Lung (tissue), 12 donors: ENCODE data around the gene EVA1C. TPM values are rescaled to one million over a fixed set of nuclear protein-coding genes. Genes with fewer than 3 reads are reported as not detected.

ENCODE experiments used
- ATAC-seq: fragments of 200-7000 bp; cut with Tn5 transposase; one replicate; pipeline ENCODE4 v1.9.1; 2020; ENCODE audit warnings: moderate number of reproducible peaks; ENCODE audit not compliant: insufficient read depth, low FRiP score
- DNase-seq, 3 donors: peaks; one replicate each; pipeline ENCODE4 v3.0.0-alpha.2; 2013 to 2017
- H3K27ac ChIP-seq, 2 donors: one replicate each; pipeline ENCODE4 v1.5.1; 2013; ENCODE audit warnings: mild to moderate bottlenecking in 2 of 2, moderate library complexity in 2 of 2, control low read depth in 1 of 2, inconsistent platforms in 1 of 2, low read depth in 1 of 2, low read length in 1 of 2
- H3K27me3 ChIP-seq, 3 donors: one replicate each; pipeline ENCODE4 v1.5.1; 2013; ENCODE audit warnings: low read length in 2 of 3; ENCODE audit not compliant: control insufficient read depth in 3 of 3, insufficient read depth in 3 of 3
- H3K36me3 ChIP-seq, 4 donors: one replicate each; pipeline ENCODE4 v1.5.1; 2013; ENCODE audit warnings: low read length in 4 of 4, mild to moderate bottlenecking in 1 of 4, moderate library complexity in 1 of 4; ENCODE audit not compliant: control insufficient read depth in 4 of 4, insufficient read depth in 4 of 4
- H3K4me1 ChIP-seq, 5 donors: one replicate each; pipeline ENCODE4 v1.5.1; 2013; ENCODE audit warnings: low read length in 5 of 5, mild to moderate bottlenecking in 2 of 5, moderate library complexity in 1 of 5; ENCODE audit not compliant: control insufficient read depth in 5 of 5, insufficient read depth in 5 of 5
- H3K4me3 ChIP-seq: one replicate; pipeline ENCODE4 v1.5.1; 2013; ENCODE audit warnings: mild to moderate bottlenecking, control low read depth, moderate library complexity
- H3K9ac ChIP-seq, 2 donors: one replicate each; pipeline ENCODE4 v1.5.1; 2013; ENCODE audit warnings: low read length in 2 of 2, control low read depth in 1 of 2; ENCODE audit not compliant: insufficient read depth in 1 of 2
- H3K9me3 ChIP-seq, 4 donors: one replicate each; pipeline ENCODE4 v1.5.1; 2013; ENCODE audit warnings: low read length in 3 of 4, mild to moderate bottlenecking in 1 of 4, moderate library complexity in 1 of 4; ENCODE audit not compliant: control insufficient read depth in 4 of 4, insufficient read depth in 3 of 4
- CTCF ChIP-seq: IDR thresholded peaks from 2 replicates; pipeline ENCODE4 v1.5.1; 2012; ENCODE audit warnings: mild to moderate bottlenecking; ENCODE audit errors: control extremely low read depth, extremely low read depth
- WGBS, 2 donors: extraction: QIAGEN DNeasy Blood & Tissue Kit; methylation state at CpG; one replicate each; pipeline ENCODE4 v1.1.7; 2013; 5-methylcytosine and 5-hydroxymethylcytosine counted together
- polyA plus RNA-seq, 2 donors: library from polyadenylated mRNA; stranded (reverse); fragments of 200-250 nt; gene quantifications; one replicate each; pipeline ENCODE4 v1.2.1, GENCODE V29; 2013
- total RNA-seq, 2 donors: library from RNA; depleted of rRNA in 1 of 2; stranded (reverse); fragments of >200 nt in 1 of 2; gene quantifications; one replicate each; pipeline ENCODE4 v1.2.1, GENCODE V29; 2014 to 2021
- donor health status: control.
- donor health status: control.
- donor health status: Bipolar disorder and iron deficiency.
- donor health status: healthy.
- donor health status: DM: yes; HTN: yes; CAD: no.

EVA1C gene
- total and polyA plus RNA-seq, 4 donors = 13.9 to 59.0 (median 48.6) TPM

GRCh38 chr21:32483293-32483595 is 70.7 kb downstream of the EVA1C start:
- WGBS, 2 donors = 54 to 75% methylated on average over 2 of the region's 2 CpGs
- H3K36me3 ChIP-seq = peaks cover 0 to 2% (median 0%) of the 10 kb centered on the region in 4 donors
- peak overlapping the region in 1 of 2 donors; percentile 26 for H3K27ac ChIP-seq
- TF ChIP-seq CTCF = no peak
- peak; percentile 58 for ATAC-seq
- H3K9ac ChIP-seq = no peak overlapping the region
- peak; percentile 62 to 86 (median 72) for DNase-seq
- H3K4me1 ChIP-seq = peaks cover 0 to 21% (median 3%) of the 10 kb centered on the region in 5 donors
- no peaks in the 10 kb centered on the region for H3K9me3 ChIP-seq
- no peak overlapping the region for H3K4me3 ChIP-seq
- H3K27me3 ChIP-seq = no peaks in the 10 kb centered on the region

GRCh38 chr21:32484706-32485380 is 72.3 kb downstream of the EVA1C start:
- 58% methylated on average over 16 of the region's 16 CpGs for WGBS, 2 donors
- H3K36me3 ChIP-seq = peaks cover 0 to 2% (median 0%) of the 10 kb centered on the region in 4 donors
- no peak for TF ChIP-seq CTCF
- DNase-seq (peak in 2 of 3 donors; percentile 22 to 35), ATAC-seq (peak; percentile 71)
- peak overlapping the region in 1 of 2 donors; percentile 66 for H3K27ac ChIP-seq
- H3K27me3 ChIP-seq = no peaks in the 10 kb centered on the region
- H3K9me3 ChIP-seq = no peaks in the 10 kb centered on the region
- H3K9ac ChIP-seq = no peak overlapping the region
- H3K4me1 ChIP-seq = peaks cover 0 to 21% (median 0%) of the 10 kb centered on the region in 5 donors
- H3K4me3 ChIP-seq = no peak overlapping the region

GRCh38 chr21:32492376-32492775 is 79.9 kb downstream of the EVA1C start:
- ATAC-seq = no peak
- Histone ChIP-seq H3K9me3 (no peaks in the 10 kb centered on the region), H3K27me3 (no peaks in the 10 kb centered on the region), H3K27ac (no peak overlapping the region), H3K36me3 (peaks cover 0 to 13% (median 1%) of the 10 kb centered on the region in 4 donors), H3K4me3 (no peak overlapping the region), H3K9ac (no peak overlapping the region), H3K4me1 (peaks cover 0 to 9% (median 5%) of the 10 kb centered on the region in 5 donors)
- WGBS, 2 donors = 94 to 97% methylated on average over 3 of the region's 3 CpGs
- TF ChIP-seq CTCF = no peak
- DNase-seq = no peak
